HG03064 (cell line): ENCODE results near the gene NFIA.

Experiments
- ATAC-seq: cut with Tn5 transposase; IDR thresholded peaks from one replicate; pipeline ENCODE4 v1.9.1; 2021; ENCODE audit warnings: low read depth; ENCODE audit not compliant: unreplicated experiment

NFIA gene

GRCh38 chr1:61204528-61204927 lies 122.2 kb downstream of the NFIA start:
- no peak for ATAC-seq

DNA sequence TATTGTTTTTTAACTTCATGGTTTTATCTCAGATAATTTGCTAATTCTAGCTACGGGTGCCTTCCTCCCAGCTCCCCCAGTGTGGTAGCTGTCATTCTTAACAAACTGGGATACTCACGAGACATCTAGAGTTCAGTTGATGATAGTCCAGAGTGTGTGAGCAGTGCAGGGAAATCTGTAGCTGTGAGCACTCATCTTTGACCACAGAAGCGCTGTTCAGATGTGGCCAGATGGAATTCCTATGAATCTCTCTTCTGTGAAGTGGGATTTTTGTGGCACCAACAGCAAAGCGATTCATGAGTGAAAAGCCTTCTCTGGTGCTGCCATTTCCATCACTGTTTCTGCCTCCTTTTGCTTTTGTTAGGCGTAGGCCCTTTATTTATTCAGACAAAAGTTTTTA lies 125.1 kb downstream of the NFIA start:
- ATAC-seq = no peak

- no peak for ATAC-seq
Observed at GRCh38 chr1:61208172-61208571, 125.8 kb downstream of the NFIA start.

DNA sequence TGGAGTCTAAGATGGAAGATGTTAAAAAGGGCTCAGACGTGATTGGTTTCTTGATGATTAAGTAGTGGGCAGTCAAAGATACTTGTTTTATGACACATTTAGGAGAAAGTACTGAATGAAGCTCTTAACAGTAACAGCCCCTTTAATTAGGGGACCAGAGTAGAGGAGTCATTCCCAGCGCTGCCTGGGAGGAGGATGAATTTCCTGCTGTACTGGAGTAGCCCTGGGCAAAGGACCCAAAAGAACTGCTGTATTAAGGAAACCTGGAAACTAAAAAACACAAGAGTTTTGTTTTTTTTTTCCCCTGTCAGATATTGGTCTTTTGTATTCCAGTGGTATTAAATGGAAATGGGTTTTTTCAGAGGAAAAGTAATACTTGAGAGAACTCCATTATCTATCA lies 126.5 kb downstream of the NFIA start:
- ATAC-seq = no peak

DNA sequence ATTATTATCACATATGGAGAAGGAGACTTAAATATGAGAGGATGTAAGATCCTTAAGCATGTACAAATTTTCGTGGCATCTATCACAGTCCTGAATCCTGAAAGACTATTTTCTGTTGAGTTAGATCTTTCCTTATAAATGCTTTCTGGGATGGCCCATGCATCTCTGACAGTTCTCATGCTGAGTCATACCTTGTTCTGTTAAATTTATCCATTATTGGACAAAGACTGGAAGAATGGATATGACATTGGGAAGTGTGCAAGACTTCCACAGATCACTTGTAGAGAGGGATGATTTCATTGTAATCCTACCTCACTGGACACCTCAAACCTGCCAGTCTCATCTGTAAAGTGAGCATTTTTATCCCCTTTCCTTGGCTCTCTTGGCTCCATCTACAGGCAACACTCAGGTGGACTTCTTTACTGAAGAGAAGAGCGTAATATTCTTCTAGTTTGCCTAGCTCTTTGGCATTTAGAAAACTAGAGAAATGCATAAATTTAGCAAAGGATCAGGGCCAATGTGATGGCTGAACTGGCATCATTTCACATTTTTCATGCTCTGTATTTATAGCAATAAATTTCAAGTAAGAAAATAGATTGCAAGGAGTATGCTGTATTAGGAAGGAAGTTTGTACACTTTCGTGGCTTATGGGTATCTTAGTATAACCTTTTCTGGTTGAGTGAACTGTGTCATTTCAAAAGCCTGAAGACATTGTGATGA lies 128.2 kb downstream of the NFIA start:
- ATAC-seq = no peak

DNA sequence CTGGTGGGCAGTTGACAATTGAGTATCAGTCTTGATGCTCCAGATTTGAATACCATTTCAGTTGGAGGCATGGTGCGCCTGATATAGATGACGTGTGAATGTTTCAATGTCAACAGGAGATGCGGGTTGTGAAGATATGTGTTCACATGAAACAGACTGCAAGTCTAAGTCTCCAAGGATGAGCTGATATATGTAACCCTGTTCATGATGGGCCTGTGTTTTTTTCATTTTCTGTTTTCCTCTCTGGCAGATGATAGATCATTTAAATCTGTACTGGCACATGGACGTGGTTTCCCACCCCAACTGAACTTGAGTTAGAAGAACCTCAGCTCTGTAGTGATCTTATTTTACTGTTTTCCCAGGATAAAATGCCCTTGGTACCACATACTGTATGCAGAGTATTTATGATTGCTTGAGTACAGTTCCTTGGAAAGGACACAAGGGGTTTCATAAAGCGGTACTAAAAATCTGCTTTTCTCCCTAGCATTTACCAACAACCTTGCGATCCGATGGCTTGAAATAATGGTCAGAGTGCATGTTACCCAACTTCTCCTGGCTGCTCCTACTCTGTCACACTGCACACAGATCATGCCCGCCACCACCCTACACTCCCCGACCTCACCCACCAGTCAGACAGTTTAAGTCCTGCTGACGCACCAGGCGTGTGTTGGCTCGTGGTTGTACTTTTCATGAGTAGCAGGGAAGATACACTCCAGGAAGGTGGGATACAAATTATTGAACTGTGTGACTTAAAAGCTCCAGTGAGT lies 131.1 kb downstream of the NFIA start:
- no peak for ATAC-seq

GRCh38 chr1:61215119-61215518 lies 132.8 kb downstream of the NFIA start:
- ATAC-seq = no peak

GRCh38 chr1:61215676-61216289 lies 133.4 kb downstream of the NFIA start:
- ATAC-seq = no peak

DNA sequence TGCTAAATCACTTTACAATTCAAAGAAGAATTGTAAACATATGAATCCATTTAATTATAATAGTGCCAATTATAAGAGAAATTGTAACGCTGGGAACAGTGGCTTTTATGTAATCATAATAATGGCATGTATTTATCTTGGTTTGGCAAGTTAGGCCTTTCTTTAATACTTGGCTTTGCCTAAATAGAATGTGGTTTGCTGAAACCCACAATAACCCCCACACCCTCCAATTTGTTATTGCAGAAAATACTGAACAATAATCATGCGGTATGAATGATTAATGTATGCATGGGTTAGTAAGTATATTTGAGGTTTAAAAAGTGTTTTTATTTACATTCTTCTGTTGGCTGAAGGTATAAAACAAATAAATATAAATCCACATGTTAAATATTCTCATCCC lies 138.2 kb downstream of the NFIA start:
- no peak for ATAC-seq

DNA sequence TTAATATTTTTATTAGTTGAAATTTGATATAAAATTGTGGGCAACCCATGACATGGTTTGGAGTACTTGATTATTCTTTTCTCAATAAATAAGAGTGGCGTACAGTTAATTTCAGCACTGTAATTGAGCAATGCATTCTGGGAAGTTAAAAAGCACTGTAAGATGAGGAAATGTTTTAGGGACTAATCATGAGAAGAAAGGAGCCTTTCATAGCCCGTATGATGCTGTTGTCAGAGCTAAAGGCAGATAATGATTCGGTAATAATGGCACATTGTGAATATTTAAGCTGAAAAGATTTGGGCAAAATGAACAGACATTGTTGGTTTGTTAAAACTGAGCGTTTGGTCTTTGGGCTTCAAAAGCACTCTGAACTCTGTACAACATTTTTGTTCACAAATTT lies 139.3 kb downstream of the NFIA start:
- ATAC-seq = no peak

- ATAC-seq = no peak
Observed at GRCh38 chr1:61222240-61222639, 139.9 kb downstream of the NFIA start.

DNA sequence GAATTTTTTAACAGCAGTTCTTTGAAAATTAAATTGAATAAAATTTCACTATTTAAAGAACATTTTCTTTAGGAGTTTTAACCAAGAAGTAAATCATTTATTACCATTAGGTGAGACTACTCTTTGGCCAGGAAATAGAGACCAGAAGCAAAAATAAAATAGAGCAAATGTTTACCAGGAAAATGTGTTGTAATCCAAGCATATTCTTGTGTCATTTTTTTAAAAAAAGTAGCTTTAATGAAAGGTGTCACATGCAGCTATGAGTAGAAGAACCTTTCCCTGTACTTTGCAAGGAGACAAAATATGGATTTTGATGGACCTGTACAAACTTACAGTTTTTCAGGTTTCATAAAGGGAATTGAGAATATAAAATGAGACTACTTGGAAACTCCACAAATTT lies 140.8 kb downstream of the NFIA start:
- no peak for ATAC-seq

- ATAC-seq = no peak
Observed at GRCh38 chr1:61224609-61225008, 142.2 kb downstream of the NFIA start.

GRCh38 chr1:61225478-61225877 lies 143.1 kb downstream of the NFIA start:
- ATAC-seq = no peak

- ATAC-seq = no peak
Observed at GRCh38 chr1:61226791-61227567, 144.6 kb downstream of the NFIA start.

DNA sequence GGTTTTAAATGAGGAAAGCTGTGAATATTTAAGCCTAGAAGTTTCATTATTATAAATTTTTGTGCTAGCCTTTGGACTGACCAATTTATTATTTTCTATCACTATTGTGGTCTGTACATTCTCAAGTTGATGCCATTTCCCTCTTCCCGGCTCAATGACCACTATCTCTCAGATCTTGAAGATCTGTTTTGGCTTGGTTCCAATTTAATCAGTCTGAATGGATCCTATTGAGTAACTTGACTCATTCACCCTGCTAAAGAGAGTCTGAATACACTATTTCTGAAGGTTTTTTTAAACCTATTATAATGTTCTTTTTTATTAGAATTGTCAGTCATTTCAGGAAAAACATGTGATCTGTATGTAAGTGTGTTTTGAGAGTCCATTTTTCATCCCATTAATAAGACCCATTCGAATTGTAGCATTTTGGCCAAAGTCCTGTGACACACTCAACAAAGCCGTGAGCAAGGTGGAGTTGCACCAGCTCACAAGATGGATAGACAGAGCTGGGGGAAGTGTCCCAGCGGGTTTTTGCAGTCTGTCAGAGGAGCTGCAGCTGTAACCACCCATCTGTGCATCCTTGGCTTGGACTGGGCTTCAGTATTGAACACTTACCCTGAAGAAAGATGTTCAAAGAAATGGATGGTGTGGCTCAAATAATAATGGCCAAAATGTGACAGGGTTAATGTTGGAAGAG lies 145.6 kb downstream of the NFIA start:
- ATAC-seq = no peak

GRCh38 chr1:61230523-61230922 lies 148.2 kb downstream of the NFIA start:
- no peak for ATAC-seq

DNA sequence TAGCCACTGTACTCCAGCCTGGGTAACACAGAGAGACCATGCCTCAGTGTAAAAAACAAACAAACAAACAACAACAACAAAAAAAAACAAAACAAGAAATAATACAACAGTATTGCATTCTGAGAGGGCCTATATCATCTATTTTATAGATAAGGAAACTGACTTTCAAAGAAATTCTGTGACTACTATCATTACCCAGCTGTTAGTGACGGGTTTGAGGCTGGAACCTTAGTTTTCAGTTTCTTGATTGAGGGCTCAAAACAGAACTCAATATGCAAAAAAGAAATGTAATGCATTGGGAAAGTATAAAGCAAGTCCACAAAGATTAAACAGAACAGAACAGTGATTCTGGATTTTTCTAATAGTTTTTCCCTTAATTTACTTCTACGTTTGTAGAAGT lies 149.4 kb downstream of the NFIA start:
- no peak for ATAC-seq

- no peak for ATAC-seq
Observed at GRCh38 chr1:61233121-61233660, 150.8 kb downstream of the NFIA start.

DNA sequence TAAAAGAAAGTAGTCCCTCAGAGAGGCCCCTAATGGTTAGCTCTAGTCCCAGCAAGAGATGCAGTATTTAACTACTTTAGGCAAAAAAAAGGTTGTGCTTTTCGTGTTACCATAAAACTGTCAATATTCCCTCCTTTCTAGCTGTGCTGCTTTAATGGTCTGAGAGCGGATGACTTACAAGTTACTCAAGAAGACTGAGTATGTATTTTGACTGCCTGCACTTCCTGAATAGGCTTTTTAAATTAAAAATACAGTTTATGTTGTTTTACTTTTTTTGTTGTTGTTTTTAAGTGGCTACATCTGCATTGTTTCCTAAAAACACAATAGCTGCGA lies 152.2 kb downstream of the NFIA start:
- ATAC-seq = no peak
